IMR-90 (cell line): Measurements from ENCODE around the gene CYP2F1. TPM values are rescaled to one million over a fixed set of nuclear protein-coding genes. Genes with fewer than 3 reads are reported as not detected.
"Not testable (repeated sequence)": the region's sequence is repeated elsewhere in the genome, so short reads cannot be mapped to it uniquely, and the experiment has no call there.

Experiments
- ATAC-seq: fragments of 200-7000 bp; cut with Tn5 transposase; 2 replicates; pipeline ENCODE4 v1.9.1; 2020; ENCODE audit warnings: low read depth, mild to moderate bottlenecking, moderate library complexity
- BruUV-seq: library from RNA; stranded (reverse); fragments of 400-500 nt; replicated peaks from 2 replicates; lab custom pipeline; 2021; lab: Mats Ljungman, UMichigan
- CTCF ChIA-PET: fragments of 300-600 bp; formaldehyde crosslinking; extraction: SDS; loops from one replicate; lab custom pipeline; 2021; ENCODE audit warnings: antibody characterized with exemption; lab: Yijun Ruan, JAX
- POLR2A ChIA-PET: fragments of 300-600 bp; sonication (Branson Sonifier 250); formaldehyde crosslinking; loops from one replicate; lab custom pipeline; 2022; ENCODE audit warnings: antibody characterized with exemption; ENCODE audit not compliant: unreplicated experiment; lab: Charles Lee
- DNase-seq: peaks from one replicate; pipeline ENCODE4 v3.0.0; 2013
- H2AFZ ChIP-seq: replicated peaks from 2 replicates; pipeline ENCODE3; 2013; ENCODE audit warnings: low read length, mild to moderate bottlenecking; ENCODE audit not compliant: poor library complexity
- H2AK5ac ChIP-seq: 2 replicates; pipeline ENCODE4 v1.6.1; 2013; ENCODE audit warnings: low read depth, low read length, inconsistent platforms
- H2AK9ac ChIP-seq: replicated peaks from 2 replicates; pipeline ENCODE3; 2013; ENCODE audit warnings: mild to moderate bottlenecking, low read depth, low read length, moderate library complexity; ENCODE audit not compliant: poor library complexity
- H2BK120ac ChIP-seq: 2 replicates; pipeline ENCODE4 v1.6.1; 2013; ENCODE audit warnings: low read depth, low read length, inconsistent platforms
- H2BK15ac ChIP-seq: 3 replicates; pipeline ENCODE4 v1.6.1; 2013; ENCODE audit warnings: low read depth, low read length, inconsistent platforms
- H2BK20ac ChIP-seq: 2 replicates; pipeline ENCODE4 v1.6.1; 2013; ENCODE audit warnings: low read depth, mild to moderate bottlenecking, inconsistent platforms, low read length, moderate library complexity
- H2BK5ac ChIP-seq: 2 replicates; pipeline ENCODE4 v1.6.1; 2013; ENCODE audit warnings: mild to moderate bottlenecking, low read depth, low read length, inconsistent platforms; ENCODE audit not compliant: poor library complexity, severe bottlenecking
- H3K14ac ChIP-seq: replicated peaks from 2 replicates; pipeline ENCODE4 v1.6.1; 2013; ENCODE audit warnings: low read depth, low read length, inconsistent platforms
- H3K18ac ChIP-seq: 2 replicates; pipeline ENCODE4 v1.6.1; 2013; ENCODE audit warnings: low read depth, low read length, control low read depth
- H3K23ac ChIP-seq: 2 replicates; pipeline ENCODE4 v1.6.1; 2013; ENCODE audit warnings: low read depth, low read length, inconsistent platforms
- H3K27ac ChIP-seq: 2 replicates; pipeline ENCODE4 v1.5.1; 2013; ENCODE audit warnings: mild to moderate bottlenecking, control low read depth, low read length; ENCODE audit not compliant: insufficient read depth
- H3K27me3 ChIP-seq: 2 replicates; pipeline ENCODE4 v1.6.1; 2013; ENCODE audit warnings: low read length; ENCODE audit not compliant: control insufficient read depth, insufficient read depth
- H3K36me3 ChIP-seq: 2 replicates; pipeline ENCODE4 v1.6.1; 2013; ENCODE audit warnings: low read length, mixed read lengths; ENCODE audit not compliant: control insufficient read depth, insufficient read depth
- H3K4ac ChIP-seq: 2 replicates; pipeline ENCODE4 v1.6.1; 2013; ENCODE audit warnings: low read depth, low read length, inconsistent platforms
- H3K4me1 ChIP-seq: 2 replicates; pipeline ENCODE4 v1.6.1; 2013; ENCODE audit warnings: low read length, mixed read lengths; ENCODE audit not compliant: control insufficient read depth, insufficient read depth
- H3K4me2 ChIP-seq: 2 replicates; pipeline ENCODE4 v1.6.1; 2013; ENCODE audit warnings: low read depth, mild to moderate bottlenecking, control low read depth, low read length, moderate library complexity
- H3K4me3 ChIP-seq: 2 replicates; pipeline ENCODE4 v1.5.1; 2013; ENCODE audit warnings: low read depth, mild to moderate bottlenecking, control low read depth, low read length, moderate library complexity; ENCODE audit not compliant: insufficient read depth
- H3K56ac ChIP-seq: 2 replicates; pipeline ENCODE4 v1.6.1; 2013; ENCODE audit warnings: low read length, inconsistent platforms; ENCODE audit not compliant: insufficient read depth; ENCODE audit errors: extremely low read depth
- H3K79me1 ChIP-seq, 2 experiments: 2 replicates each; pipeline ENCODE4 v1.6.1; 2013; ENCODE audit warnings: low read length in 2 of 2, inconsistent platforms in 1 of 2, low read depth in 1 of 2
- H3K9ac ChIP-seq: 2 replicates; pipeline ENCODE4 v1.6.1; 2013; ENCODE audit warnings: low read depth, low read length, control low read depth
- H3K9me1 ChIP-seq: 2 replicates; pipeline ENCODE4 v1.6.1; 2013; ENCODE audit warnings: low read length, inconsistent platforms; ENCODE audit not compliant: insufficient read depth
- H3K9me3 ChIP-seq: 2 replicates; pipeline ENCODE4 v1.6.1; 2013; ENCODE audit warnings: low read length; ENCODE audit not compliant: control insufficient read depth, insufficient read depth
- H4K20me1 ChIP-seq: 2 replicates; pipeline ENCODE4 v1.6.1; 2013; ENCODE audit warnings: low read length, inconsistent platforms; ENCODE audit not compliant: insufficient read depth
- H4K5ac ChIP-seq: 2 replicates; pipeline ENCODE4 v1.6.1; 2013; ENCODE audit warnings: mild to moderate bottlenecking, low read depth, low read length, control low read depth
- H4K8ac ChIP-seq, 2 experiments: 2 replicates each; pipeline ENCODE4 v1.6.1; 2013; ENCODE audit warnings: low read depth in 2 of 2, low read length in 2 of 2, control low read depth in 1 of 2, inconsistent platforms in 1 of 2
- H4K91ac ChIP-seq: 2 replicates; pipeline ENCODE4 v1.6.1; 2013; ENCODE audit warnings: low read depth, low read length, inconsistent platforms; ENCODE audit not compliant: insufficient read depth
- WGBS, 2 experiments: methylation state at CpG; one replicate each; pipeline versions ENCODE4 v1.1.5 to v1.1.7; 2013; ENCODE audit warnings: missing lambda C conversion rate in 2 of 2; ENCODE audit not compliant: insufficient read length in 1 of 2; ENCODE audit errors: extremely low coverage in 2 of 2; 5-methylcytosine and 5-hydroxymethylcytosine counted together
- dilution Hi-C: fragments of 300-500 bp; cut with HindIII; formaldehyde crosslinking; loops from one replicate; pipeline ENCODE4 v1.14.3; 2018; ENCODE audit warnings: low sequenced_read_pairs; ENCODE audit not compliant: unreplicated experiment
- in situ Hi-C: fragments of 300-500 bp; cut with MboI; formaldehyde crosslinking; loops from 3 replicates; pipeline ENCODE4 v1.14.3; 2019; ENCODE audit warnings: low sequenced_read_pairs, inconsistent platforms, mixed read lengths
- intact Hi-C: fragments of 100-400 bp; cut with micrococcal nuclease; formaldehyde crosslinking; loops from 2 replicates; pipeline ENCODE4 v1.10.0; 2022
- polyA plus RNA-seq, 3 experiments: library from polyadenylated mRNA; depleted of rRNA; stranded (reverse); fragments of >200 nt; gene quantifications; 2 replicates each; pipeline ENCODE4 v1.2.3, GENCODE V29; 2012; ENCODE audit warnings: low replicate concordance in 1 of 3
- total RNA-seq: library from RNA; depleted of rRNA; stranded (reverse); fragments of >200 nt; gene quantifications from 2 replicates; pipeline ENCODE4 v1.2.3, GENCODE V29; 2012
- TF ChIP-seq, protein P1 (sequence below): conservative IDR thresholded peaks from 2 replicates; pipeline ENCODE4 v1.5.1; 2012; ENCODE audit warnings: mild to moderate bottlenecking, low read depth, low read length, improper control_type of control experiment

CYP2F1 gene
- total and polyA plus RNA-seq, 2 of the 4 experiments (the other 2 are of a cell fraction), result not detected

DNA sequence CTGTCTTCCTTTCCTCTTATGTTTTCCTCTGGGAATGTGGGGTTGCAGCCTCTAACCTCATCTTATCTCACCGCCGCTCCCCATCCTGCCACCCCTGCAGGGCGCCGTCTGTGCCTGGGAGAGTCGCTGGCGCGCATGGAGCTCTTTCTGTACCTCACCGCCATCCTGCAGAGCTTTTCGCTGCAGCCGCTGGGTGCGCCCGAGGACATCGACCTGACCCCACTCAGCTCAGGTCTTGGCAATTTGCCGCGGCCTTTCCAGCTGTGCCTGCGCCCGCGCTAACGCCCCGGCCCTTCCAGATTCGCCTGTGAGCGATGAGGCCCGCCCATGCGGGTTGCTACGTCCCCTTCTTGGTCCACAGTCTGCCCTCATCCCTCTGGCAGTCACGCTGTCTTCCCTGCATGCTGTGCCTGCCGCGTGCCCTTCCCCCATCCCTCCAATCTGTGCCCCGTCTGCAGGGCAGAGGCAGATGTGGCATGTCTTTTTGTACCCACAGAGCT, 13.6 kb downstream of the CYP2F1 start:
- H4K20me1 ChIP-seq, H2AK5ac ChIP-seq, in situ Hi-C loops, H2BK15ac ChIP-seq, H3K4me3 ChIP-seq, H2BK5ac ChIP-seq, H3K23ac ChIP-seq, H3K79me1 ChIP-seq, H3K4ac ChIP-seq, POLR2A ChIA-PET, H3K36me3 ChIP-seq, H3K9me1 ChIP-seq, H2BK20ac ChIP-seq, H3K56ac ChIP-seq, H3K27ac ChIP-seq, H2AK9ac ChIP-seq, H3K18ac ChIP-seq, H3K14ac ChIP-seq, H3K9me3 ChIP-seq, H3K4me1 ChIP-seq, BruUV-seq, dilution Hi-C loops, H4K8ac ChIP-seq, H3K9ac ChIP-seq, H4K91ac ChIP-seq, H2BK120ac ChIP-seq, H4K5ac ChIP-seq: not testable (repeated sequence)
- DNase-seq (peak; percentile 59), ATAC-seq (peak; percentile 91)
- TF ChIP-seq, protein P1, sequence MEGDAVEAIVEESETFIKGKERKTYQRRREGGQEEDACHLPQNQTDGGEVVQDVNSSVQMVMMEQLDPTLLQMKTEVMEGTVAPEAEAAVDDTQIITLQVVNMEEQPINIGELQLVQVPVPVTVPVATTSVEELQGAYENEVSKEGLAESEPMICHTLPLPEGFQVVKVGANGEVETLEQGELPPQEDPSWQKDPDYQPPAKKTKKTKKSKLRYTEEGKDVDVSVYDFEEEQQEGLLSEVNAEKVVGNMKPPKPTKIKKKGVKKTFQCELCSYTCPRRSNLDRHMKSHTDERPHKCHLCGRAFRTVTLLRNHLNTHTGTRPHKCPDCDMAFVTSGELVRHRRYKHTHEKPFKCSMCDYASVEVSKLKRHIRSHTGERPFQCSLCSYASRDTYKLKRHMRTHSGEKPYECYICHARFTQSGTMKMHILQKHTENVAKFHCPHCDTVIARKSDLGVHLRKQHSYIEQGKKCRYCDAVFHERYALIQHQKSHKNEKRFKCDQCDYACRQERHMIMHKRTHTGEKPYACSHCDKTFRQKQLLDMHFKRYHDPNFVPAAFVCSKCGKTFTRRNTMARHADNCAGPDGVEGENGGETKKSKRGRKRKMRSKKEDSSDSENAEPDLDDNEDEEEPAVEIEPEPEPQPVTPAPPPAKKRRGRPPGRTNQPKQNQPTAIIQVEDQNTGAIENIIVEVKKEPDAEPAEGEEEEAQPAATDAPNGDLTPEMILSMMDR, result peak; percentile 29; the same call in 1 of the 2 replicates
- 0% methylated on average over 2 of the region's 29 CpGs; no CpG with 5 or more reads in 1 of the 2 experiments for WGBS, 2 experiments
- CTCF ChIA-PET, result interaction anchor here (0.6 kb wide), 1 partner anchor 51 kb away, joined by 4 read pairs; no protein-coding TSS in a partner anchor
- intact Hi-C loops, result loop anchor here (2.0 kb wide), 1 partner anchor 135 kb away; no protein-coding TSS in a partner anchor
- Histone ChIP-seq H3K4me2 (peak overlapping the region; percentile 19), H2AFZ (peak overlapping the region; percentile 69), H3K27me3 (peaks cover 17% of the 10 kb centered on the region)
